OCI-LY1 (cell line): ENCODE measurements around the gene MPRIP.
A peak's percentile ranks its signal among the peaks of the same experiment; 100 is the strongest.

ENCODE experiments used
- H2AFZ ChIP-seq: fragments of 200-600 bp; sonication (generic), shearing (Covaris generic); 2 replicates; pipeline ENCODE4 v1.6.0; 2014; ENCODE audit warnings: antibody characterized with exemption, mild to moderate bottlenecking, low read length
- H3F3A ChIP-seq: fragments of 200-600 bp; sonication (generic), shearing (Covaris generic); 2 replicates; pipeline ENCODE4 v1.6.0; 2014; ENCODE audit warnings: mild to moderate bottlenecking, antibody characterized with exemption, low read length, moderate library complexity; ENCODE audit not compliant: insufficient read depth
- H3K27ac ChIP-seq: fragments of 200-600 bp; sonication (generic); 2 replicates; pipeline ENCODE4 v1.5.1; 2014; ENCODE audit warnings: low read length, mixed run types, mild to moderate bottlenecking, low read depth; ENCODE audit not compliant: poor library complexity, severe bottlenecking
- H3K27me3 ChIP-seq: fragments of 200-600 bp; sonication (generic); 2 replicates; pipeline ENCODE4 v1.6.0; 2014; ENCODE audit warnings: antibody characterized with exemption, mild to moderate bottlenecking, low read length, moderate library complexity; ENCODE audit not compliant: insufficient read depth
- H3K36me3 ChIP-seq: fragments of 200-600 bp; sonication (generic); 2 replicates; pipeline ENCODE4 v1.6.1; 2014; ENCODE audit warnings: mild to moderate bottlenecking, antibody characterized with exemption, low read length, moderate library complexity, mixed read lengths; ENCODE audit not compliant: insufficient read depth
- H3K4me1 ChIP-seq: fragments of 200-600 bp; sonication (generic); 2 replicates; pipeline ENCODE4 v1.5.1; 2014; ENCODE audit warnings: mild to moderate bottlenecking, low read length, moderate library complexity; ENCODE audit not compliant: insufficient read depth, severe bottlenecking
- H3K4me2 ChIP-seq: fragments of 200-600 bp; sonication (generic), shearing (Covaris generic); 2 replicates; pipeline ENCODE4 v1.6.1; 2014; ENCODE audit warnings: low read length
- H3K4me3 ChIP-seq: fragments of 200-600 bp; sonication (generic); 2 replicates; pipeline ENCODE4 v1.5.1; 2014; ENCODE audit warnings: low read length, low read depth, mild to moderate bottlenecking, mixed read lengths; ENCODE audit not compliant: poor library complexity, severe bottlenecking
- H3K79me2 ChIP-seq: fragments of 200-600 bp; shearing (Covaris generic); 2 replicates; pipeline ENCODE4 v1.6.1; 2016; ENCODE audit warnings: mixed run types, low read length, mixed read lengths; ENCODE audit not compliant: insufficient read depth
- H3K9ac ChIP-seq: fragments of 200-600 bp; sonication (generic), shearing (Covaris generic); 2 replicates; pipeline ENCODE4 v1.6.1; 2014; ENCODE audit warnings: mild to moderate bottlenecking, low read length, mixed read lengths
- H3K9me2 ChIP-seq: fragments of 200-600 bp; sonication (generic), shearing (Covaris generic); 2 replicates; pipeline ENCODE4 v1.6.1; 2014; ENCODE audit warnings: low read depth, mild to moderate bottlenecking, low read length, mixed read lengths
- H3K9me3 ChIP-seq: fragments of 200-600 bp; shearing (Covaris generic); 2 replicates; pipeline ENCODE4 v1.6.1; 2014; ENCODE audit warnings: low read length, mixed read lengths
- H4K20me1 ChIP-seq: fragments of 200-600 bp; sonication (generic), shearing (Covaris generic); 2 replicates; pipeline ENCODE4 v1.6.0; 2016; ENCODE audit warnings: mild to moderate bottlenecking, low read length; ENCODE audit not compliant: insufficient read depth
- CTCF ChIP-seq: fragments of 200-600 bp; sonication (generic), shearing (Covaris generic); IDR thresholded peaks from 2 replicates; pipeline ENCODE4 v1.5.1; 2017; ENCODE audit warnings: mild to moderate bottlenecking, antibody characterized with exemption, low read length, moderate library complexity, mixed read lengths
- EZH2 ChIP-seq: fragments of 200-600 bp; sonication (generic), shearing (Covaris generic); IDR thresholded peaks from 2 replicates; pipeline ENCODE4 v1.8.0; 2017; ENCODE audit warnings: borderline replicate concordance, mixed run types, mild to moderate bottlenecking, antibody characterized with exemption, low read length, moderate library complexity, mixed read lengths

Gene MPRIP

GRCh38 chr17:17039911-17040310 lies 2.3 kb upstream of the MPRIP start:
- no peaks in the 10 kb centered on the region for H3K9me3 ChIP-seq
- peaks cover 33% of the 10 kb centered on the region for H3K4me1 ChIP-seq

GRCh38 chr17:17041018-17041521 lies 1.2 kb upstream of the MPRIP start:
- H3K79me2 ChIP-seq = peaks cover 32% of the 10 kb centered on the region
- no peak overlapping the region for H3K9ac ChIP-seq
- H3K27me3 ChIP-seq = no peaks in the 10 kb centered on the region
- H3K4me1 ChIP-seq = peaks cover 40% of the 10 kb centered on the region
- H3K9me2 ChIP-seq = no peaks in the 10 kb centered on the region
- H3K4me2 ChIP-seq = peak overlapping the region; percentile 85; the same call in 1 of the 2 replicates
- peaks cover 2% of the 10 kb centered on the region for H3K36me3 ChIP-seq
- no peak for TF ChIP-seq CTCF
- peaks cover 1% of the 10 kb centered on the region for H3K9me3 ChIP-seq
- H3F3A ChIP-seq = no peaks in the 10 kb centered on the region
- H2AFZ ChIP-seq = no peak overlapping the region
- H4K20me1 ChIP-seq = no peaks in the 10 kb centered on the region
- no peak overlapping the region for H3K4me3 ChIP-seq
- no peak overlapping the region for H3K27ac ChIP-seq

More at GRCh38 chr17:17039911-17040310, 2.3 kb upstream of the MPRIP start:
- Histone ChIP-seq H3F3A (no peaks in the 10 kb centered on the region), H3K4me2 (no peak overlapping the region), H3K4me3 (no peak overlapping the region), H3K79me2 (peaks cover 22% of the 10 kb centered on the region), H2AFZ (no peak overlapping the region), H3K9ac (no peak overlapping the region), H3K27ac (no peak overlapping the region), H3K9me2 (no peaks in the 10 kb centered on the region), H3K27me3 (no peaks in the 10 kb centered on the region), H4K20me1 (no peaks in the 10 kb centered on the region), H3K36me3 (no peaks in the 10 kb centered on the region)
- TF ChIP-seq EZH2 (no peak), CTCF (no peak)

- Histone ChIP-seq H4K20me1 (no peaks in the 10 kb centered on the region), H3K9me3 (peaks cover 3% of the 10 kb centered on the region), H3K27ac (no peak overlapping the region), H3K79me2 (peaks cover 38% of the 10 kb centered on the region), H3K9ac (peak overlapping the region; percentile 63), H3K9me2 (no peaks in the 10 kb centered on the region), H2AFZ (peak overlapping the region; percentile 91; the same call in 1 of the 2 replicates), H3K4me3 (peak overlapping the region; percentile 62), H3K27me3 (no peaks in the 10 kb centered on the region), H3F3A (no peaks in the 10 kb centered on the region), H3K36me3 (peaks cover 5% of the 10 kb centered on the region), H3K4me2 (peak overlapping the region; percentile 85), H3K4me1 (peaks cover 35% of the 10 kb centered on the region)
- TF ChIP-seq EZH2 = no peak
- TF ChIP-seq CTCF = no peak
Measured at GRCh38 chr17:17041571-17042383, 480 bp upstream of the MPRIP start.
